MCF 10A (cell line): ENCODE data around the gene KIF6. TPM values are rescaled to one million over a fixed set of nuclear protein-coding genes. Genes with fewer than 3 reads are reported as not detected.
A peak's percentile ranks its signal among the peaks of the same experiment; 100 is the strongest.

Source experiments
- BruUV-seq: library from RNA; stranded (reverse); fragments of 400-500 nt; replicated peaks from 2 replicates; lab custom pipeline; 2021; lab: Mats Ljungman, UMichigan
- CTCF ChIA-PET: fragments of 300-600 bp; sonication (Branson Sonifier 250); formaldehyde crosslinking; extraction: SDS; loops from one replicate; lab custom pipeline; 2021; ENCODE audit warnings: antibody characterized with exemption, inconsistent platforms; lab: Yijun Ruan, JAX
- POLR2A ChIA-PET: fragments of 300-600, 350-650 bp; sonication (Branson Sonifier 250); formaldehyde crosslinking; extraction: SDS; loops from one replicate; lab custom pipeline; 2020; ENCODE audit warnings: antibody characterized with exemption, inconsistent platforms; lab: Yijun Ruan, JAX
- DNase-seq: peaks from one replicate; pipeline ENCODE4 v3.0.0-alpha.2; 2018; ENCODE audit not compliant: unreplicated experiment
- H3K27ac Mint-ChIP-seq: one replicate; pipeline ENCODE4 v1.8.0; 2022; ENCODE audit warnings: mild to moderate bottlenecking, low read depth, mixed read lengths; ENCODE audit not compliant: unreplicated experiment
- H3K27me3 Mint-ChIP-seq: one replicate; pipeline ENCODE4 v1.8.0; 2022; ENCODE audit warnings: mixed read lengths; ENCODE audit not compliant: insufficient read depth, unreplicated experiment
- H3K36me3 Mint-ChIP-seq: one replicate; pipeline ENCODE4 v1.8.0; 2022; ENCODE audit warnings: mild to moderate bottlenecking, moderate library complexity, mixed read lengths; ENCODE audit not compliant: insufficient read depth, unreplicated experiment
- H3K4me1 Mint-ChIP-seq: one replicate; pipeline ENCODE4 v1.8.0; 2022; ENCODE audit warnings: mixed read lengths; ENCODE audit not compliant: insufficient read depth, unreplicated experiment
- H3K4me3 Mint-ChIP-seq: one replicate; pipeline ENCODE4 v1.8.0; 2022; ENCODE audit warnings: mild to moderate bottlenecking, moderate library complexity, mixed read lengths; ENCODE audit not compliant: unreplicated experiment
- H3K9me3 Mint-ChIP-seq: one replicate; pipeline ENCODE4 v1.8.0; 2022; ENCODE audit warnings: mixed read lengths; ENCODE audit not compliant: unreplicated experiment
- intact Hi-C: fragments of 100-400 bp; cut with micrococcal nuclease; formaldehyde crosslinking; loops from 2 replicates; pipeline ENCODE4 v1.14.1; 2022
- total RNA-seq: library from RNA; stranded (reverse); gene quantifications from 2 replicates; pipeline ENCODE4 v1.2.3, GENCODE V29; 2022
- TF ChIP-seq, protein P1 (sequence below): fragments of 200-600 bp; IDR thresholded peaks from one replicate; pipeline ENCODE4 v1.8.0; 2022; ENCODE audit warnings: antibody characterized with exemption, mild to moderate bottlenecking; ENCODE audit not compliant: unreplicated experiment

The KIF6 gene
- total RNA-seq, 1 experiment from 2014 or later, result 0.91 TPM

DNA sequence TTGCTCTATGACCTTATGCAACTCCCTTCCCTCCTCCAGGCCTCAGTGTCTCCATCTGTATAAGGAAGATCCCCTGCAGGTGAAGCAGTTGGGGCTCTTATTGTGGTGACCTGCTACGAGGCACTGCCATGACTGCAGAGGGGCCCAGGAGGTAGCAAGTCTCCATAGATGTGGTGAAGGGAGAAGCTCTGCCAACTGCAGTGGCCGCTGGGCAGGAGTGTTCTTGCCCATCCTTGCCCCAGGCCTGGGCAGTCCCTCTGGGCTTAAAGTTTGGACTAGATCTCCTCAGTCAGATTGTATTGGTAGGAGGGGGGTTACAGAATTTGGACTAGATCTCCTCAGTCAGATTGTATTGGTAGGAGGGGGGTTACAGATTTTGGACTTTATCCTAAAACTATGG lies 423.2 kb downstream of the KIF6 start:
- no peak overlapping the region for H3K4me3 Mint-ChIP-seq
- H3K27ac Mint-ChIP-seq, result no peak overlapping the region
- DNase-seq, result no peak
- H3K36me3 Mint-ChIP-seq, result no peaks in the 10 kb centered on the region
- TF ChIP-seq, protein P1, sequence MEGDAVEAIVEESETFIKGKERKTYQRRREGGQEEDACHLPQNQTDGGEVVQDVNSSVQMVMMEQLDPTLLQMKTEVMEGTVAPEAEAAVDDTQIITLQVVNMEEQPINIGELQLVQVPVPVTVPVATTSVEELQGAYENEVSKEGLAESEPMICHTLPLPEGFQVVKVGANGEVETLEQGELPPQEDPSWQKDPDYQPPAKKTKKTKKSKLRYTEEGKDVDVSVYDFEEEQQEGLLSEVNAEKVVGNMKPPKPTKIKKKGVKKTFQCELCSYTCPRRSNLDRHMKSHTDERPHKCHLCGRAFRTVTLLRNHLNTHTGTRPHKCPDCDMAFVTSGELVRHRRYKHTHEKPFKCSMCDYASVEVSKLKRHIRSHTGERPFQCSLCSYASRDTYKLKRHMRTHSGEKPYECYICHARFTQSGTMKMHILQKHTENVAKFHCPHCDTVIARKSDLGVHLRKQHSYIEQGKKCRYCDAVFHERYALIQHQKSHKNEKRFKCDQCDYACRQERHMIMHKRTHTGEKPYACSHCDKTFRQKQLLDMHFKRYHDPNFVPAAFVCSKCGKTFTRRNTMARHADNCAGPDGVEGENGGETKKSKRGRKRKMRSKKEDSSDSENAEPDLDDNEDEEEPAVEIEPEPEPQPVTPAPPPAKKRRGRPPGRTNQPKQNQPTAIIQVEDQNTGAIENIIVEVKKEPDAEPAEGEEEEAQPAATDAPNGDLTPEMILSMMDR, result no peak
- POLR2A ChIA-PET, result interaction anchor here (1.3 to 2.1 kb wide), 2 partner anchors 133 to 136 kb away, joined by 3 to 24 read pairs; no protein-coding TSS in a partner anchor
- intact Hi-C loops, result loop anchor here (2.0 kb wide), 2 partner anchors 73 to 329 kb away; partner anchors contain the start of gene KCNK5
- H3K27me3 Mint-ChIP-seq, result no peaks in the 10 kb centered on the region
- no peaks in the 10 kb centered on the region for H3K9me3 Mint-ChIP-seq
- CTCF ChIA-PET, result interaction anchor here (0.6 to 19.0 kb wide), 29 partner anchors 8 to 1289 kb away, joined by 3 to 625 read pairs (median 8); partner anchors contain the start of gene KCNK5
- no TSS peak for BruUV-seq
- H3K4me1 Mint-ChIP-seq, result no peaks in the 10 kb centered on the region

DNA sequence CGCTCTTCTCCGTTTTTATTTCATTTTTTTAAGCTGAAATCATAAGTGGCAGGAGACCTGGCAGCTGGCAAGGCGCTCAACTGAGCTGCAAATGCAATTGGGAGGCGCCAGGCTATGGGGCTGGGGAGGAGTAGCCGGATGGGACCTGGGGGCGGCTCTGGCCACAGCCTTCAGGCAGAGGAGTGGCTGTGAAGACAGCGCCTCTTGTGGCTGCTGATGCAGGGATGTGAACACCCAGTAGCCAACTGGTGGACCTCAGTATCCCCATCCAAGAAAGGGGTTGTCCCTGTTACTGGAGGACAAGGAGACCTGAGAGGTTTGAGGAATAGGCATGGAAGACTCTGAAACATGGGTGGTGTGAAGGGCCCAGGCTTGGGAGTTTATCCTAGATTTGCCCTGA lies 423.6 kb downstream of the KIF6 start:
- no TSS peak for BruUV-seq
- CTCF ChIA-PET, result interaction anchor here (0.6 to 19.0 kb wide), 12 partner anchors 9 to 592 kb away, joined by 4 to 625 read pairs (median 12); partner anchors contain the start of gene KCNK5
- no peak overlapping the region for H3K4me3 Mint-ChIP-seq
- no peaks in the 10 kb centered on the region for H3K4me1 Mint-ChIP-seq
- no peak overlapping the region for H3K27ac Mint-ChIP-seq
- POLR2A ChIA-PET, result no interaction called here
- no peaks in the 10 kb centered on the region for H3K27me3 Mint-ChIP-seq
- H3K9me3 Mint-ChIP-seq, result no peaks in the 10 kb centered on the region
- TF ChIP-seq, protein P1, result peak; percentile 17
- no peaks in the 10 kb centered on the region for H3K36me3 Mint-ChIP-seq
- DNase-seq, result peak; percentile 42
- intact Hi-C loops, result loop anchor here (2.0 kb wide), 2 partner anchors 73 to 329 kb away; partner anchors contain the start of gene KCNK5

DNA sequence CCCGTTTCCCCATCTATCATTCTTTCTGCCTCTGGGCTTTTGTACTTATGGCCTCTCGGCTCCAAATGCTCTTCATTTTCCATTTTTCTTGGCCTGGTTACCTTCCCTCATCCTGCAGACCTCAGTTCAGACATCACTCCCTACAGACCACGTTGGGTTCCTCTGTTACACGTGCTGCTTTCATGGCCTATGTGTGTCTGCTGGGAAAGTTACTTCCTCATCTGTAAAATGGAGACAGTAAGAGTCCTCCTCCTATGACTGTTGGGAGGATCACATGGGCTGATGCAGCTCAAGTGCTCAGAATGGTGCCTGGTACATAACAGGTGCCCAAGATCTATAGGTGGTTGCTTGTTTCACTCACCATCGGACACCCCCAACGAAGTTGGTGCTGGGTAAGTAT lies 424.5 kb downstream of the KIF6 start:
- Mint-ChIP-seq H3K36me3 (no peaks in the 10 kb centered on the region), H3K9me3 (no peaks in the 10 kb centered on the region), H3K4me1 (no peaks in the 10 kb centered on the region), H3K4me3 (no peak overlapping the region), H3K27ac (no peak overlapping the region), H3K27me3 (no peaks in the 10 kb centered on the region)
- ChIA-PET POLR2A (no interaction called here), CTCF (interaction anchor here (0.7 to 19.0 kb wide), 8 partner anchors 9 to 428 kb away, joined by 4 to 625 read pairs (median 24); no protein-coding TSS in a partner anchor)
- DNase-seq, result no peak
- TF ChIP-seq, protein P1, result no peak
- BruUV-seq, result no TSS peak
- intact Hi-C loops, result no loop called here

DNA sequence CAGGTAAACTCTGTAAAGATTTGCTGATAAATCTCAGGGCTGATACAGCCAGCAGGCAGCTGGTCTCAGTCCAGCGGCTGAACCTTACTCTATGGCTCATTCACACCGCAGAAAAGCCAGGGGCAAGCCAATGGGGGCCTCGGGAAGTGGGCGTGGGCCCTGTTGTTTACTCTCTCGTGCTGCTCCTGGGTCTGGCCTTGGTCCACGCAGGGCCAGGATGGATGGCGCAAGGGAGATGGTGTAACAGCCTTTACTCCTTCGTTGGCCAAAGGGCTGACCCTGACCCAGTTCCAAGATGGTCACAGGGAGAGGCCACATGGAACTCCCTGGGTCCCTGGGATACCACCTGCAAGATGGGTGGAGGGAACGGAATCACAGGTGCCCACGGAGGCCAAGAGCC lies 427.1 kb downstream of the KIF6 start:
- POLR2A ChIA-PET, result interaction anchor here (0.6 kb wide), 1 partner anchor 42 kb away, joined by 3 read pairs; no protein-coding TSS in a partner anchor
- no peaks in the 10 kb centered on the region for H3K9me3 Mint-ChIP-seq

More for the DNA sequence above, 427.1 kb downstream of the KIF6 start:
- no peaks in the 10 kb centered on the region for H3K27me3 Mint-ChIP-seq
- no peak overlapping the region for H3K4me3 Mint-ChIP-seq
- BruUV-seq, result no TSS peak
- peak; percentile 66 for DNase-seq
- H3K36me3 Mint-ChIP-seq, result no peaks in the 10 kb centered on the region
- TF ChIP-seq, protein P1, result no peak
- H3K4me1 Mint-ChIP-seq, result no peaks in the 10 kb centered on the region
- no peak overlapping the region for H3K27ac Mint-ChIP-seq
- intact Hi-C loops, result no loop called here
- CTCF ChIA-PET, result interaction anchor here (0.8 to 19.0 kb wide), 2 partner anchors 118 to 130 kb away, joined by 3 to 625 read pairs; no protein-coding TSS in a partner anchor
